T-helper 2 cell treated with Interferon-gamma antibody and Interleukin-4, amounts not matched to agents 5 μg/mL and 100 μg/mL, for 36 hours (primary cell): ENCODE measurements around the gene ADIPOR2.
"Not testable (repeated sequence)": the region's sequence is repeated elsewhere in the genome, so short reads cannot be mapped to it uniquely, and the experiment has no call there.

Experiments
- DNase-seq: peaks from one replicate; pipeline ENCODE4 v3.0.0; 2021; ENCODE audit warnings: low spot score
- H3K27ac Mint-ChIP-seq: one replicate; pipeline ENCODE4 v1.8.0; 2021; ENCODE audit warnings: mild to moderate bottlenecking, mixed read lengths
- H3K27me3 Mint-ChIP-seq: one replicate; pipeline ENCODE4 v1.8.0; 2021; ENCODE audit warnings: low read depth, mixed read lengths
- H3K36me3 Mint-ChIP-seq: one replicate; pipeline ENCODE4 v1.8.0; 2021; ENCODE audit warnings: low read depth, mixed read lengths
- H3K4me1 Mint-ChIP-seq: one replicate; pipeline ENCODE4 v1.8.0; 2021; ENCODE audit warnings: low read depth, mixed read lengths
- H3K4me3 Mint-ChIP-seq: one replicate; pipeline ENCODE4 v1.8.0; 2022; ENCODE audit warnings: mild to moderate bottlenecking, moderate library complexity, mixed read lengths
- H3K9me3 Mint-ChIP-seq: one replicate; pipeline ENCODE4 v1.8.0; 2021; ENCODE audit warnings: mixed read lengths

ADIPOR2 gene

GRCh38 chr12:1811948-1812291 lies 121.0 kb downstream of the ADIPOR2 start:
- Mint-ChIP-seq H3K27me3 (peaks cover 15% of the 10 kb centered on the region), H3K27ac (no peak overlapping the region), H3K36me3 (no peaks in the 10 kb centered on the region), H3K9me3 (no peaks in the 10 kb centered on the region), H3K4me3 (peak overlapping the region; percentile 1), H3K4me1 (peaks cover 7% of the 10 kb centered on the region)
- DNase-seq = no peak

- H3K27ac Mint-ChIP-seq = no peak overlapping the region
These were observed 121.9 kb downstream of the ADIPOR2 start for GRCh38 chr12:1812650-1813302.

GRCh38 chr12:1814266-1814665 lies 123.4 kb downstream of the ADIPOR2 start:
- H3K27ac Mint-ChIP-seq = no peak overlapping the region
- no peaks in the 10 kb centered on the region for H3K9me3 Mint-ChIP-seq
- H3K36me3 Mint-ChIP-seq = no peaks in the 10 kb centered on the region
- no peak overlapping the region for H3K4me3 Mint-ChIP-seq
- H3K4me1 Mint-ChIP-seq = peaks cover 7% of the 10 kb centered on the region
- no peak for DNase-seq
- peaks cover 20% of the 10 kb centered on the region for H3K27me3 Mint-ChIP-seq

More at GRCh38 chr12:1812650-1813302, 121.9 kb downstream of the ADIPOR2 start:
- Mint-ChIP-seq H3K9me3 (no peaks in the 10 kb centered on the region), H3K36me3 (no peaks in the 10 kb centered on the region), H3K4me1 (peaks cover 7% of the 10 kb centered on the region), H3K4me3 (no peak overlapping the region), H3K27me3 (peaks cover 16% of the 10 kb centered on the region)
- no peak for DNase-seq

- Mint-ChIP-seq H3K4me1 (peaks cover 4% of the 10 kb centered on the region), H3K36me3 (no peaks in the 10 kb centered on the region), H3K4me3 (no peak overlapping the region), H3K9me3 (no peaks in the 10 kb centered on the region), H3K27ac (no peak overlapping the region), H3K27me3 (peaks cover 28% of the 10 kb centered on the region)
- no peak for DNase-seq
These were observed 124.2 kb downstream of the ADIPOR2 start for GRCh38 chr12:1815108-1815507.

- peaks cover 38% of the 10 kb centered on the region for H3K27me3 Mint-ChIP-seq
- no peaks in the 10 kb centered on the region for H3K36me3 Mint-ChIP-seq
- no peaks in the 10 kb centered on the region for H3K9me3 Mint-ChIP-seq
- no peak overlapping the region for H3K4me3 Mint-ChIP-seq
- H3K27ac Mint-ChIP-seq = no peak overlapping the region
- DNase-seq = no peak
- peaks cover 4% of the 10 kb centered on the region for H3K4me1 Mint-ChIP-seq
These were observed 125.2 kb downstream of the ADIPOR2 start for GRCh38 chr12:1815814-1816729.

GRCh38 chr12:1816730-1817348 lies 126.0 kb downstream of the ADIPOR2 start:
- Mint-ChIP-seq H3K27me3 (peaks cover 39% of the 10 kb centered on the region), H3K4me1 (peaks cover 3% of the 10 kb centered on the region), H3K4me3 (no peak overlapping the region), H3K9me3 (no peaks in the 10 kb centered on the region), H3K36me3 (no peaks in the 10 kb centered on the region), H3K27ac (no peak overlapping the region)
- DNase-seq = no peak

GRCh38 chr12:1817928-1818327 lies 127.1 kb downstream of the ADIPOR2 start:
- H3K4me3 Mint-ChIP-seq, H3K36me3 Mint-ChIP-seq, H3K9me3 Mint-ChIP-seq, H3K27ac Mint-ChIP-seq, DNase-seq, H3K4me1 Mint-ChIP-seq: not testable (repeated sequence)
- peaks cover 42% of the 10 kb centered on the region for H3K27me3 Mint-ChIP-seq

GRCh38 chr12:1819050-1819449 lies 128.2 kb downstream of the ADIPOR2 start:
- H3K27ac Mint-ChIP-seq = no peak overlapping the region
- no peak for DNase-seq
- H3K9me3 Mint-ChIP-seq = no peaks in the 10 kb centered on the region
- peaks cover 39% of the 10 kb centered on the region for H3K27me3 Mint-ChIP-seq
- no peaks in the 10 kb centered on the region for H3K36me3 Mint-ChIP-seq
- H3K4me1 Mint-ChIP-seq = no peaks in the 10 kb centered on the region
- H3K4me3 Mint-ChIP-seq = no peak overlapping the region

- no peak for DNase-seq
- H3K9me3 Mint-ChIP-seq = no peaks in the 10 kb centered on the region
- no peak overlapping the region for H3K4me3 Mint-ChIP-seq
- no peaks in the 10 kb centered on the region for H3K36me3 Mint-ChIP-seq
- H3K27me3 Mint-ChIP-seq = peaks cover 38% of the 10 kb centered on the region
- H3K27ac Mint-ChIP-seq = no peak overlapping the region
- no peaks in the 10 kb centered on the region for H3K4me1 Mint-ChIP-seq
These were observed 128.7 kb downstream of the ADIPOR2 start for GRCh38 chr12:1819571-1819970.

- Mint-ChIP-seq H3K27me3 (peaks cover 32% of the 10 kb centered on the region), H3K4me3 (no peak within 1 kb of the TSS), H3K36me3 (no peaks in the 10 kb centered on the region), H3K27ac (no peak within 1 kb of the TSS), H3K9me3 (no peaks in the 10 kb centered on the region), H3K4me1 (no peaks in the 10 kb centered on the region)
- DNase-seq = no peak
These were observed 129.5 kb downstream of the ADIPOR2 start, which contains the start of gene LRTM2 for GRCh38 chr12:1820191-1820895. LRTM2 (plus strand) TSS chr12:1820565; CDS start chr12:1828149, 7,584 bp downstream.

GRCh38 chr12:1820896-1821291 lies 130.0 kb downstream of the ADIPOR2 start:
- no peaks in the 10 kb centered on the region for H3K9me3 Mint-ChIP-seq
- DNase-seq = no peak
- H3K36me3 Mint-ChIP-seq = no peaks in the 10 kb centered on the region
- H3K27me3 Mint-ChIP-seq = peaks cover 31% of the 10 kb centered on the region
- no peak overlapping the region for H3K27ac Mint-ChIP-seq
- H3K4me3 Mint-ChIP-seq = no peak overlapping the region
- H3K4me1 Mint-ChIP-seq = no peaks in the 10 kb centered on the region

- Mint-ChIP-seq H3K27me3 (peaks cover 27% of the 10 kb centered on the region), H3K9me3 (no peaks in the 10 kb centered on the region), H3K4me3 (no peak overlapping the region), H3K4me1 (no peaks in the 10 kb centered on the region), H3K27ac (no peak overlapping the region), H3K36me3 (no peaks in the 10 kb centered on the region)
- DNase-seq = no peak
These were observed 130.9 kb downstream of the ADIPOR2 start for GRCh38 chr12:1821805-1822204.

- Mint-ChIP-seq H3K4me3 (no peak overlapping the region), H3K27me3 (peaks cover 26% of the 10 kb centered on the region), H3K27ac (no peak overlapping the region), H3K9me3 (no peaks in the 10 kb centered on the region), H3K4me1 (no peaks in the 10 kb centered on the region), H3K36me3 (no peaks in the 10 kb centered on the region)
- DNase-seq = no peak
These were observed 131.8 kb downstream of the ADIPOR2 start for GRCh38 chr12:1822699-1823098.
